ENCODE results near the gene HOTAIR.

HOTAIR gene

GRCh38 chr12:53974084-53975063 lies at the start of gene HOTAIR:
HOTAIR (minus strand) TSS chr12:53974954.
- DNase-seq = no peak

DNA sequence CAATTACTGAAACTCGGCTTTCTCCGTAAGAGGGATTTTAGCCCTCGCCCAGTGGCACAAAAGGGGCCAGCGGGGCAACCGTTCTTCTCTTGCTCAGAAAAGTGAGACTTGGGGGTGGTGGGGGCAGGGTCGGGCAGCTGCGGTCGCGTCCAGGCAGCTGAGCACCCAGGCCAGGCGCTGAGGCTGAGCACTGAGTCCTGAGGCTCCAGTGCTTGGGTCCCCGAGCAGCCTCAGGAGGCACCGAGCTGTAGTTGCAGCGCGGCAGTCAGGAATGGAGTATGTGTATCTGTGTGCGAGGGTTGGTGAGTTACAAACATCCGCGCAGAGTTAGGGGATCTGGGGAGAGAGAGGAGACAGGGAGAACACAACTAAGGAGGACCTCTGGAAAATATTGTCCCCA lies 49.4 kb upstream of the HOTAIR start:
- DNase-seq = no peak

GRCh38 chr12:54022960-54023884 lies 48.5 kb upstream of the HOTAIR start:
- DNase-seq = no peak

- no peak for DNase-seq
These were observed 46.8 kb upstream of the HOTAIR start for GRCh38 chr12:54021432-54022013.

DNA sequence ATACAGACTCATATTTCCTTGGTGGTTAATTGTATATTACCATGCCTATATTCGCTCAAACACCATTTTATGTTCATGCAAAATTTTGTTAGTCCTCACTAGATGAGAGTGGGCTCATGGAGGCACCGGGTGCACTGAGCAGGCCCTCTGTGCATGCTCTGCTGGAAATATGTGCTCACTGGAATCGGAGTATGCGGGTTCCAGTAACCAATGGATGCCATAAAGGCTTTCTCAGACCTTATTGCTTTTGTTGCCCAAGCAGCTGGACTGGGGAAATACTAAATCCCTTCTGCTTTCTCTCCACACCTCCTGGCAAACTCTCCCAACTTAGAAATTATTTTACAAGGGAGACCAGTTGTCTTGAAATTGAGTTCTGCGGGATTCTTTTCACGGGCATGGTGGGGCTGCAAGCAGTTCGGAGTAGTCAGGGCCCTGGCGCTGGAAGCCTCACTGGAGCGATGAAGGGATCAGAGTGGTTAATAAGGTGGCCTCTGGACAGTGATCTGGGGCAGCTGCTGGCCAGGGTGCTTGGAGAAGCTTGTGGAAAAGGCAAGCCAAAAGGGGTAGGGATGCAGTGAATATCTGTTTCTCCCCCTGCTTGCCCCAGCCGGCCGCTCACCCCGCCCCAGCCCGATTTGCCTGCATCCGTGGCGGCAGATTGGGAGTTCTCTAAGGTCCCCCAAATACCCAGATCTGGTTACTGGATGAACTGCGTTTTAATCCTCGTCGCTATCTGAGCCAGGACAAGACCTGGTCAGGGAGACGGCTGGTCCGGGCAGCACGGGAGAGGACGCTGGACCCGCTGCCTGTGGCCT lies 46.0 kb upstream of the HOTAIR start:
- DNase-seq = no peak

DNA sequence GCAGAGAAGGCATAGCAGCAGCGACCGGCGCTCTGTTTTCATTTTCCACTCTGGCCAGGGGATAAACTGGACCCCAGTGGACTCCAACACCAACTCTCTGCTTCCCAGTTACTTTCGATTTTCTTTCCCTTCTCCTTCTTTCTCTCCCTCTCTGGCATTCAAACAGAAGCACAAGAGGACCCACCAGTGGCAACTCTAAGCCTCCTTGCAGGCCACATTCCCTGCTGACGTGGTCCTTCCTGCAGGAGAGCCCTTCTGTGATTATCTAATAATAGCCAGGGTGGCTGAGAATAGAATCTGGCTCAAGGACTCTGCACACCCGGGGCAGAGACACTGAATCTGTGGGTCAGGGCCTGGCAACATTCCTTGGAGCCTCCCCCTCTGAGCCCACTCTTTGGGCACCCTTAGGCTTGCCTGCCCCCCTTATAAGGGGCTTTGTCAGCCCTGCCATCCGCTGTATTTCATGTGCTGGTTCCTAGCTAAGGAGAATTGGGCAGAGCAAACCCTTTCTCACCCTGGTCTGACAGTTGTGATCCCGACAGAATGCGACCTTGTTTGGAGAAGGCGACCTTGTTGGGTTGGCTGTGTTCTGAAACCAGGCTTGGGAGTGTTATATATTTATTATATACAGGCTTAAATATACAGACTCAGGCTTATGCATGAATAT lies 45.3 kb upstream of the HOTAIR start:
- no peak for DNase-seq

DNA sequence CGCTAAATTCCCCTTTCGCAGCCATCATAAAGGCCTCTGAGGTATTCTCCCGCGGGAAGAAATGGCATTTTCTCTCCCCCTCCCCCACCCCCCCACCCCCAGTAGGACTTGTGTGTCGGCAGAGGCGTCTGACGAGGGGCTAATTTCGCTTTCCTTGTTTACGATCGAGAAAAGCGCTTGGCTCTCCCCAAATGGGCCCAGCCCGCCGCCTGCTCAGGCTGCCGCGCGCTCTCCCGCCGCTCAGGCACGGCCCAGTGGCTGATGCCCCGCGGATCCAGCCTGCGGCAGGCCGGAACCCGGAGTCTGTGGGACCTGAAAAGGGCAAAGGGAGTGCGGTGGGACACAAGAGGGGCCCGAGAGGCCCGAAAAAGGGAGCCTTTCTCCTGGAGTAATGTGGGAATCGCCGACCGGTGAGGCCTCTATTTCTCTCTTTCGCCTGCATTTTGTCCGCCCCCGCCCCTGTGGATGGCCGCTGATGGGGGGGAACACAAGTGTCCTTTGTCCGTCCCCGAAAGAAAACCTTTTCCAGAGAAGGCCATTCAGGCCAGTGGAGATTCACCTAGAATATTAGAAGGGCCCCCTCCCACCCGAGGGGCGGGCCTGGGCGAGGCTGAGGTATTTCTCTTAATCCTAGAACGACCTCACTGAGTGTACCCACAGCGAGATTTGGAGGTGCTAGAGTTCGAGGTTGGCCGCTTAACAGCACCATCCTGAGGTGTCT lies 44.5 kb upstream of the HOTAIR start:
- no peak for DNase-seq

DNA sequence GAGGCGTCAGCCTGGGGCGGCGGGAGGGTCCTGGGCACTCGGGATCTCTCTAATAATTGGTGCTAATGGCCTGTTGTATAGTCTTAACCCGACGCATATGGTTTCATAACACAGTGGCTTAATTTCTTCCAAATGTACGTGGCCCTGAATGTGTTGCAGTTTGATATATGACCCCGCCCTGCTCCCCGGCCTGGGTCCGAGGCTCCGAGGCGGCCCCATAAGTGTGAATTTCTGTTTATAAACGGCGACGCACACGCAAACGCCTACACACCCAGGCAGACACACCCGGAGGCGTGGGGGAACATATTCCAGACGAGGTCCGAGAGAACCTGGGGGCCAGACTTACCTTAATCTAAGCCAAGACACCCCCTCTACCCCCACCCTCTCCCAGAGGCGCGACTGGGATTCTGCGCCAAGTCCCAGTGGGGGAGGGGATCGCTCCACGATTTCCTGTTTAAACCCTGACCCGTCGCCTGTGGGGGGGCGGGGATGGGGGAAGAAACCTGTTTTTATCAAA lies 43.8 kb upstream of the HOTAIR start:
- no peak for DNase-seq

DNA sequence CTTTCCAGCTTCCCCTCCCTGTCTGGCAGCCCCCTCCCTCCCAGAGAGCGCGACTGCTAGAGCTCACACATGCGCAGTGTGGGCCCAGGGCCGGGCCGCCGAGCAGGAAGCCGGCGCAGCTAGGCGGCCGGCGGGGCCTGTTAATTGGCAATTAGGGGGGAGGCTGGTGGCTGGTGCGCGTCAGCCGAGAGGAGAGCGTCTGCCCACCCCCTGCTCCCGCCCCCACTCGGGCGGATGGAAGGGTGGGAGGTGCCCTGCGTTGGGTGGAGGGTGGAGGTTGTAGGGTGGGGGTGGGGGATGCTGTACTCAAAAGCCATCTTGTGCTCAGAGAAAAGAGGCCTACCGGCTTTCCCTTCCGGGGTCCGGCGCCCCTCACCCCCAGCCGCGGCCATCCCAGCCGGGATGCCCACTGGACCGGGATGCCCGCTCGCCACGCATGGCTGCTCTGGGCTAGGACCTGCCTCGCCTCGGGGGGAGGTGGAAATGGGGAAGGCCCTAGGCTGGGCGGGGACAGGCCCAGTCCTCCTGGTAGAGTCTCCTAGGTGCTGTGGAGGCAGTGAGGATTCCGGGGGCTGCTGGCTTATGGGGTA lies 43.2 kb upstream of the HOTAIR start:
- DNase-seq = peak; percentile 93

GRCh38 chr12:54017027-54017788 lies 42.5 kb upstream of the HOTAIR start:
- peak; percentile 69 for DNase-seq

GRCh38 chr12:54016478-54016964 lies 41.8 kb upstream of the HOTAIR start:
- DNase-seq = no peak

DNA sequence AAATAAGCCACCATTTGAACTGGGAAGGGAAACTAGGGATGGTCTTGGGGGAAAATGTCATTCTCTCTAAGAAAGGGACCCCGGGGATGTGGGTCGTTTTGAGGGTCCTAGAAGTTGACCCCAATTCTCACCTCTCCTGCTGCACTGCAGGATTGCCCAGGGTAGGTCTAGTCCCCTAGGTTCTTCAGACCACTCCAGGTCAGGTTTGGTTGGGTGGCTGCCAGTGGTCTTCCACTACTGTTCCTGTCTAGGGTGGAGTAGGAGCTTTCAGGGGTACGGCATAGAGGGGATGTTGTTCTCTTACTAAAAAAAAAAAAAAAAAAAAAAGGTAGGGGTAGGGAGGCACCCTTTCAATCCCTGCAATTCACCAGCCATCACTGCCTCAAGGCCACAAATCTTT lies 41.3 kb upstream of the HOTAIR start:
- DNase-seq = no peak

- no peak for DNase-seq
These were observed 40.5 kb upstream of the HOTAIR start for GRCh38 chr12:54015018-54015931.

- DNase-seq = no peak
These were observed 39.7 kb upstream of the HOTAIR start for GRCh38 chr12:54014377-54015017.

GRCh38 chr12:54012631-54013409 lies 38.1 kb upstream of the HOTAIR start:
- DNase-seq = no peak

DNA sequence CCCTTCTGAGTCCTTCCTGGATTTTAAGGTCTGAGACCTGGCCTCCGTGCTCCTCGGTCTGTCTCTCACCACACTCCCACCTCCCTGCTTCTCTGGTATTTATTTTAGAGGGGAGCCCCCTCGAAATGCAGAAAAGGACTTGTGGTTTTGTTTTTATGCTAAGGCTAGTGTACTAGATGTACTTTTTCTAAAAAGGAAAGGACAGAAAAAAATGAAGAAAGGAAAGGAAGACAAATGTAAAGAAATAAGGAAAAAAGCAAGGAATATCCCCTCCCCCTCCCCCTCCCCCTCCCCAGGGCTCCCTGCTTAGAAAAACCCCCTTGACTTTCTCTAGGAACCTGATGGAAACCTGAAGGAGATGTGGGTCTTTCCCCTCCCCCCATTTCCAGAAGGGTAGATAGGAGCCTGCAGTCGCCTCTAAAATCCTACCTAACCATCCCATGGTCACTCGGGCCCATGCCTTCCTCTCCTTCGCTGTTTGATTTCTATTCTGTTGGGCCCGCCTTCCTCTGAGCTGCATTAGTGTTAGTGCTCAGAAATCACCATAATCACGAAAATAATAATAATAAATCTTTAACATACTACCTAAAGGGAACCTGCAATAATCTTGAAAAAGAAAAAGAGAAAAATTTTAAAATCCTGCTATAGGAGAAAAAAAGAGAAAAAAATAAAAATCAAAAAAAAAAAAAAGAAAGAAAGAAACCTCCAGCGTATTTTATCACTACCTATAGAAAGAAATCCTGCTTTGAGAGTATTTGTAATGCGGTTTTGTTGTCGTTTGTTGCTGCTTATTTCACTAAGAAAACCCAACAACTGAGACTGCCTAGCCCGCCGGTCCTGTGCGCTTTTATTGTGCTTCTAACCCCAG lies 37.1 kb upstream of the HOTAIR start:
- no peak for DNase-seq

Measured in COR-L47 (cell line).